ENCODE data around the gene ULK2.

Gene ULK2

GRCh38 chr17:19744922-19745757, 122.6 kb downstream of the ULK2 start:
- peak; percentile 76 for DNase-seq

- no peak for DNase-seq
Observed at GRCh38 chr17:19744492-19744891, 123.2 kb downstream of the ULK2 start.

GRCh38 chr17:19743101-19744100, 124.3 kb downstream of the ULK2 start:
- DNase-seq = no peak

GRCh38 chr17:19742495-19742894, 125.2 kb downstream of the ULK2 start:
- DNase-seq = no peak

- DNase-seq = no peak
Observed at GRCh38 chr17:19741832-19742457, 125.8 kb downstream of the ULK2 start.

GRCh38 chr17:19740933-19741332, 126.8 kb downstream of the ULK2 start:
- DNase-seq = no peak

- DNase-seq = no peak
Observed at GRCh38 chr17:19739241-19740201, 128.2 kb downstream of the ULK2 start.

GRCh38 chr17:19738757-19739156, 129.0 kb downstream of the ULK2 start:
- DNase-seq = no peak

GRCh38 chr17:19738073-19738449, 129.7 kb downstream of the ULK2 start:
- no peak for DNase-seq

- no peak for DNase-seq
Observed at GRCh38 chr17:19737305-19738072, 130.2 kb downstream of the ULK2 start.

- no peak for DNase-seq
Observed at GRCh38 chr17:19736071-19736470, 131.7 kb downstream of the ULK2 start.

- no peak for DNase-seq
Observed at GRCh38 chr17:19733953-19734526, 133.7 kb downstream of the ULK2 start.

GRCh38 chr17:19731626-19732025, 136.1 kb downstream of the ULK2 start:
- no peak for DNase-seq

- DNase-seq = no peak
Observed at GRCh38 chr17:19730843-19731242, 136.9 kb downstream of the ULK2 start.

- no peak for DNase-seq
Observed at GRCh38 chr17:19729900-19730299, 137.8 kb downstream of the ULK2 start.

- DNase-seq = no peak
Observed at GRCh38 chr17:19728084-19728495, 139.6 kb downstream of the ULK2 start.

GRCh38 chr17:19727501-19728078, 140.1 kb downstream of the ULK2 start:
- no peak for DNase-seq

GRCh38 chr17:19726631-19727376, 140.9 kb downstream of the ULK2 start:
- no peak for DNase-seq

GRCh38 chr17:19725486-19725885, 142.2 kb downstream of the ULK2 start:
- DNase-seq = no peak
